Left kidney (tissue), 2 donors: Measurements from ENCODE around the gene IQCE. TPM values are rescaled to one million over a fixed set of nuclear protein-coding genes. Genes with fewer than 3 reads are reported as not detected.
"Not testable (repeated sequence)": the region's sequence is repeated elsewhere in the genome, so short reads cannot be mapped to it uniquely, and the experiment has no call there.

Experiments used
- DNase-seq: peaks from one replicate; pipeline ENCODE4 v3.0.0-alpha.2; 2013
- polyA plus RNA-seq: library from polyadenylated mRNA; unstranded; fragments of 120-200 nt; gene quantifications from one replicate; pipeline ENCODE4 v1.2.1, GENCODE V29; 2013; ENCODE audit not compliant: insufficient read length

IQCE gene
- polyA plus RNA-seq, 1 donor: 26.5 TPM

DNA sequence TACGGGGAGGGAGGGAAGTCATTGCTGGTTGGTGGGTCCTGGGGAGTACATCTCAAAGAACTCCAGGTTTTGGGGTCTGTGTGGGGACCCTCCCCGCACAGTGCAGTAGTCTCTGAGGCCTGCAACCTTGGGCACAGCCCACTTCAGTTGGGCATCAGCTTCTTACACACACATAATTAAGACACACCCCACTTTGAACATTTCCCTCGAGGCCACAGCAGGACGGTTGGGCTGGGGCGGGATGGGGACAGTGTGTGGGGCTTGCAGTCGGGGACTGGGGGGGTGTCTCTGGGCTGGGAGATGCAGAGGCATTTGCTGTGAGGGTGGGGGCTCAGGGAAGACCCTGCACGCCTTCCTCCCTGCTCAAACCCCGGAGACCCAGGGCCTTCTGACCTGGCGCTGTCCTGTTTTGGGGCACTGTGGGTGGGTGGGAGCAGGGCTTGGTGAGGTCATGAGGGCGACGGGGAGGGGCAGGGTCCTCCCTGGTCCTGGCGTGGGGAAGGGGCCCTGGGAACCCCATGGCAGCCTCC is 38.0 kb upstream of the IQCE start:
- DNase-seq: no peak

DNA sequence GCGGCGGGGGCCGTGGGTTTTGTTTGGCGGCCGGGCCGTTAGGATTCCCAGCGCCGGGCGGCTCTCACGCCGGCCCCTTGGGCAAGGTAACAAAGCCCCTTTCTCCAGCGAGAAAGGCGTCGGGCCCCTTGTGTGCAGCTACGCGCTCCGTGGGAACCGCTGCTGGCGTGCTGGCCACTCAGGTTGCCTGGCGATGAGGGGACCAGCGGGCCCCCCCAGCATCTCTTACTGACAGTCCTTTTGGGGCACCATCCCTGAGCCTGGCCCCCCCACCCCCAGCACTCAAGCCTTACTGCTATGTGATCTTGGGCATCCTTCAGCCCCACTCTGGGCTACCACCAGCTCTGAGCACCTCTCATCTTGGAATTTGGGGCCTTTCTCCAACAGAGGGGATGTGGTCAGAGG is 37.4 kb upstream of the IQCE start:
- no peak for DNase-seq

DNA sequence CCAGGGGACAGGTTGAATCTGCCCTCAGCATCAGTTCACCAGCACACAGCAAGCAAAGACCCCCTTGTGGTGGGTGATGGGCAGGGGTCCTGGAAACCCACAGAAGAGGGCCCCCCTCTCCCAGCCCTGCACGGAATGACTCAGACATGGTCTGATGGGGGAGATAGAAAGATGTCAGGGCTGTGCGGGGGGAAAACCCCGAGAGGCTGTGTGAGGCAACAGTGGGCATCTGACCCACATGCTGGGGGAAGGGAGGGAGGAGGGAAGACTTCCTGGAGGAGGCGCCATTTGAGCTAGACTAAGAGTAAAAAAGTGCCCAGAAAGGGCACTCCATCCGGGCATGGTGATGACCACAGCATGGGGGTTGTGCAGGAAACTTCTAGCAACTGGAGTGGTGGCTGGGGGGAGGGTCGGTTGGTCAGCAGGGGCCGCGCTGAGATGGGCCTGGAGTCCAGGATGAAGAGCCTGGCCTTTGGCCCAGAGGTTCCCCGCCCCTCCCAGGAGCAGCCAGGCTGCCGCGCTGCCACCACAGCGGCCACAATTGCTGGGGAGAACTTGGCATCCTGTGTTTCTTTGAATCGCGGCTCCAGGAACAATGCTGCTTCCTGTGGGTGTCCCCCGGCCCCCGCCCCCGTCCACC is 36.7 kb upstream of the IQCE start:
- no peak for DNase-seq

DNA sequence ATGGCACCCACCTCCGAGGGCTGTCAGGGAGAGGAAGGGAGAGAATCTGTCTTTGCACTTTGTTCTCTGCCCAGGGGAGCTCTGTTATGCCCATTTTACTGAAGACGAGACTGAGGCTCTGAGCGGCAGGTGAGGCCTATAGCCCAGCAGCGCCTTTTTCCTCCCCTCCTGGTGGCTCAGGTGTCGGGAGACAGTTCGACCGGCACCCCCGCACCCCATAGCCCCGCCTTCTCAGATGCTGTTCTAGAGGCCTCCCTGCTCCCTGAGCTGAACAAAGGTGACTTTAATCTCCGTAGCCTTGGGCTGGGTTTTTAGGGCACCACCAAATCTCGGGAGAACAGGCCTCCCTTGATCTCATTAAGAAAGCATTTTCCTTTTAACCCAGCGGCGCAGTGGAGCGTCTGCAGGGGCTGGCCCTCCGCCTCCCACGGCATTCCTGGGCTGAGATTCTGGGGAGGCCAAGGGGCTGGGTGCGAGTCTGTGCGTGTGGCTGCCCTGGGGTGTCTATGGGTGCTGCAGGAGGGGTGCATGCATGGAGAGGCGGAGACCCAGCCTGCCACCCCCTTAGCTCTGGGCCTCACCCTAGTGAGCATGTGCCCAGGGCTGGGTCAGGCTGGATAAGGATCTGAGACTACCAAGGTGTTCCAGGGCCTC is 35.9 kb upstream of the IQCE start:
- DNase-seq: no peak

DNA sequence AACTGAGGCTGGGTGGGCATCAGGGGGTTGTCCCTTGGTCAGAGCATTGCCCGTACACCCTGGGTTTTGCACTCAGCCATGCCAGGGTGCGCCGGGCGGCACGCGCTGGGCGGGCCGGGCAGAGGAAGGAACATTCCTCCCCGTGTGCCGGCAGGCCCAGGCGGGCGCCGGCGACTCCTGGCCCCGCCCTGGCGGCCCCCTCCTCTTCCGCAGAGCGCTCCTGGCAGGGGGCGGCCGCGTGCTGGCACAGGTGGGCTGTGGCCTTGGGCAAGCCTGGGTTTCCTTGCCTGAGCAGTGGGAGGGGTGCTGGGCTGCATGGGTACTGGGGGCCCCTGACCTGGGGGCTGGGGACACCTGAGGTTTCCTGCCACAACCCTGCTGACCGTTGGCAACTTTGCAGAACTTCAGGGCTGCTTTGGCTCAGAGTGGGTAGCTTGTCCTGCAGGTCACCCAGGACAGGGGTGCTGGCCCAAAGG is 35.3 kb upstream of the IQCE start:
- DNase-seq: no peak

DNA sequence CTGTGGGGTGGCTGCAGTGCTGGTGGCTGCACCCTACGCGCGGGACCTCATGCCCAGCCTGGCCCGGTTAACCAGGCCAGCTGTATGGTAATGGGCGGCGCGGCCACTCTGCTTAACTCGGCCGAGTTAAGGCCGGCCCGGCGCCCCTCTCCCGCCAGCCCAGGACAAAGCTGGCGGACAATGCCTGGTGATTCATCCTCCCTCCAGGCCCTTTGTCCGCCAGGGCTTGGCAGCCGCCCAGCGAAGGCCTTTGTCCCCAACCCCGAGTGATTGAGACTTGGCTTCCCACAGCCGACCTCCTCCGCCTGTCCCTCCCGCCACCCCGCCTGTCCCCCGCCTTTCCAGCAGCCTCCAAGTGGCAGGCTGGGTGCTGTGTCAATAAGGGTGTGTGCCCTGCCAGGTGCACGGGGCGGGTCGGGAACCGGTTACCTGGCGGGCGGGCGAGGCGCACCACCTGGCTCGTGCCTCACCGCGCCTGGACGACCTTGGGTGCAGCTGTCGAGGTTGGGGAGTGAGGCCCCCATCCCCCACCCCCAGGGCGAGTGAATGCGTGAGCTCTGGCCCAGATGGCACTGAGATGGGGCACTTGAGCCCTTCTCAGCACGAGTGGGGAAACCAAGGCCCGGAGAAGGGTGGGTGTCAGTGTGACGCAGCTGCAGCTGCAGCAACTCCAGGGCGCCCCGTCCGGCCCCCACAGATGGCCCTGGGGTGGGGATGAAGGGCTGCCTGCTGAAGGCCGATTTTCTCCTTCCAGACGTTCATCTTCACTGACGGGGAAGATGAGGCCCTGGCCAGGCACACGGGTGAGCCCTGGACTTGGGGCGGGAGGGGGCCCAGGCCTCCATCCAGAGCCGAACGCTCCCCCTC is 34.6 kb upstream of the IQCE start:
- no peak for DNase-seq

DNA sequence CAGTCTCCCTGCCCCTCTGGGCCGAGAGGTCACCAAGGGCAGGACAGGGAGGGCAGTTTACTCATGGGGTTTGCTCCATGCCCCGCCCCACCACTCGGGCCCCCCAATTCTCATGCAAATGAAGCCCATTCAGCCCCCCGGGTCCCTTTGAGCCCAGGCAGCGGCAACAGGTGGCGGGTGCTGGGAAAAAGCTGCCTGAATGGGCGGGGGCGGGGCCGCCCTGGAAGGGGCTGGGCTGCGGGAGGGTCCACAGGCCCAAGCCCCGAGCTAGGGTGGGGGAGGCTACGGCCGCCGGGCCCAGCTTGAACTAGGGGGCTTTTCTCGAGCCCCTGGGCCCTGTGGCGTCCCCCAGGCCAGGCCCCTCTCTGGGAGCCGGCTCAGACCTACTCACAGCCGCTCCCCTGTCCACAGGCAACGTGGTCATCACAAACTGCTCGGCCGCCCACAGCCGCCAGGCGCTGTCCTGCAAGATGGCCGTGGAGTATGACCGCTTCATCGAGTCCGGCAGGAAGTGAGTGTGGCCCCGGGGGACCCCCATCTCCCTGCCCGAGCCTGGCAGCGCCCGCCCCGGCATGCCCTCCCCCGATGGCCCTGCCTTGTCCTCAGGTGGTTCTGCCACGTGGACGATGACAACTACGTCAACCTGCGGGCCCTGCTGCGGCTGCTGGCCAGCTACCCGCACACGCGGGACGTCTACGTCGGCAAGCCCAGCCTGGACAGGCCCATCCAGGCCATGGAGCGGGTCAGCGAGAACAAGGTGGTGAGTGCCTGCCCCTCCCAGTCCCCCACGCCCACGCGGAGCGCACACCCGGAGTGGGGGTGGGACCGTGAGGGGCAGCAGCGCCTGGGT is 33.7 kb upstream of the IQCE start:
- no peak for DNase-seq

DNA sequence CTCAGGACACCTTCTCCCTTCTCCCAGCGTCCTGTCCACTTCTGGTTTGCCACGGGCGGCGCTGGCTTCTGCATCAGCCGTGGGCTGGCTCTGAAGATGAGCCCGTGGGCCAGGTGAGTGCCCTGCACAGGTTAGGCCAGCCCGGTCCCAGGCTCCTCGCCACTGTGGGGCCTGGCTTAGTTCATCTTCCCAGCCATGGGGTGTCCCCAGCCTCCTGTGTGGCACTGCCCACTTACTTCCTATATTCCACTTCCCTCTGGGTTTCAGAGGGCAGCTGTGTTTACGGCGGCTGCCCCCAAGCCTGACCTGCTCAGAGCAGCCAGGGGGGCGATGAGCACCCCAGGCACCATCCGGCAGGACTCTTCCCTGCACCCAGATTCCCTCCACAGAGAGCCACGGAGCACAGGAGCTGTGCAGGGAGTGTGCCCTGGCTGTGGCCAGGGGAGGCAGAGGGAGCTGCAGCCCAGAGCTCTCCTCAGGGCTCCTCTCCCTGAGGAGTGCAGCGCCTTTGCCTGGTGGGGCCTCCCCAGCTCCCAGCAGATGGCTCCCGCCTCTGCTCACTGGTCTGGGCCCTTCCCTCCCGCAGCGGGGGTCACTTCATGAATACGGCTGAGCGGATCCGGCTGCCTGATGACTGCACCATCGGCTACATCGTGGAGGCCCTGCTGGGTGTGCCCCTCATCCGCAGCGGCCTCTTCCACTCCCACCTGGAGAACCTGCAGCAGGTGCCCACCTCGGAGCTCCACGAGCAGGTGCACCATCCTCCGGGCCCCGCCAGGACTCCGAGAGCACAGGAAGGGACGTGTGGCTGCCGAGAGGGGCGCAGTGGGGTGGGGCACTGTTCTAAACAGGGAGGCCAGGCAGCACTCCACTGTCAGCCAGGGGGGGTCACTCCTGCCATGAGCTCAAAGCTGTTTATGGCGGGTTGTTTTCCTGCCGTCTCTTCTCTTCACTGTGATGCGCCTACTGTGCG is 32.8 kb upstream of the IQCE start:
- no peak for DNase-seq

DNA sequence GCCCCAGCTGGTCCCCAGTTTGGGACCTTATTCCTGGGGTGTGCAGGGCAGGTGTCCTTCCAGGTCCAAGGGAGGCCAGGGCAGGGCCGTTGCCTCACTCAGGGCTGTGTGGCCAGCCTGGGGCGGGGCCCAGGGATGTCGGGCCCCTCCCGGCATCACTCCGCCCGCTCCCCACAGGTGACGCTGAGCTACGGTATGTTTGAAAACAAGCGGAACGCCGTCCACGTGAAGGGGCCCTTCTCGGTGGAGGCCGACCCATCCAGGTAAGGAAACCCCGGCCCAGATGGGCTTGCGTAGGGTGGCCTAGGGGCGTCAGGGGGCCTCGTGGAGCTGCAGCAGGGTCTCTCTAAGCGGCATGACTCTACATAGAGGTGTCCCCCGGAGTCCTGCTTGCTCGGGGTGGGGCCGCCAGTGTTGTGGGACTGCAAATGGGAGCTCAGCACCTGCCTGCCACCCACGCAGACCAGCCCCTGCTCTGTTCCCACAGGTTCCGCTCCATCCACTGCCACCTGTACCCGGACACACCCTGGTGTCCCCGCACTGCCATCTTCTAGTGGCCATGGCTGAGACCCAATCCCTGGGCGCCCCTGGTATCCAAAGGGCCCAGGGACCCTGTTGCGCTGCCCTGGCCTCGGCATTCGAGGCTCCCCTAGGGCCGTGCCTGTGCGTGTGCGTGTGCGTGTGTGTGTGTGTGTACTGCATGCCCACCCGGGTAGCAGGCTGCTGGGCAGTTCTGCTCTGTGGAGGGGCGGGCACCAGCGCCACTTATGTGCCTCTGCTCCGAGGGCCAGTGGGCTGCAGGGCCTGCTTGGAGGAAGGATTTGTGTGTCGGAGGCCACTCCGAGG is 31.9 kb upstream of the IQCE start:
- DNase-seq: no peak

DNA sequence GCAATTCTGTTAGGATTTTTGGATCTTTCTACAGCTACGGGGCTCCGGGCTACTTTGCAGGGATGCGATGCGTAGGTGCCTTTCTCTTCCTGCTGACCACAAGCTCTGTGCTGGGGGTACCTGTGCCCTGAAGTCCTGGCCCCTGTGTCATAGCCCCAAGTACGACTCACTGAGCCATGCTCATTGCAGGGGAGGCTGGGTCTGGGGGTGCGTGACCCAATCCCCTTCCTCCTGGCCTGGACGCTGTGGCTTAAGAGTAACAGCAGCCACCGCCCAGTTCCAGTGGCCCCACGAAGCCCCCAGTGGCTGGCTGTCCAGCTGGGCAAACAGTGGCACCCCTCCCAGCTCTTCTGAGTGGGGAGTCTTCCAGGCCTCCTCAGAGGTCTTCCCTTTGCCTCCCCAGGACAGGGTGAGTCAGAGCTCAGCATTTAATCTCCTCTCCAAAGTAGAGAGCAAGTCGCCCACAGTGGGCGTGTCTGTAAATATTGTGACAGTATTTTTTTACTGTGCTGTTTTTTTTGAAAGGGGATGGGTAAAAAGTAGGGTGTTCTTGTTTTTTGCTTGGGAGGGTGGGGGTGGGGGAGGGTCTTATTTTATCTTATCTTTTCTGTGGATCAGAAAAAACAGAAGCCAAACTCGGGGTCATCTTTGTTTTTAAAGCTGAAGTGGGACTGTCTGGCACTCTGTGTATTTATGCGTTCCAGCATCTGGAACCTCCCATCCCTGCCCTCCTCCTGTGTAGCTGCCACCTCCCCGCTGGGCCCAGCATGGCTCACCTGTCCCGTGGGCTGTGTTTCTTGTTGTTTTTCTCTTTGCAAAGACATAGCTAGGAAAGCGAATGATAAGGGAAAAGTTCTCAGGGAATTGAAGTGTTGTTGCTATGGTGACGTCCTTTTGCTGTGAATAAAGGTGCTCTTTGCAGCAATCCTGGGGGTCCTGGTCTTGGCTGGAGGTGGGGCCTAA is 31.0 kb upstream of the IQCE start:
- no peak for DNase-seq

DNA sequence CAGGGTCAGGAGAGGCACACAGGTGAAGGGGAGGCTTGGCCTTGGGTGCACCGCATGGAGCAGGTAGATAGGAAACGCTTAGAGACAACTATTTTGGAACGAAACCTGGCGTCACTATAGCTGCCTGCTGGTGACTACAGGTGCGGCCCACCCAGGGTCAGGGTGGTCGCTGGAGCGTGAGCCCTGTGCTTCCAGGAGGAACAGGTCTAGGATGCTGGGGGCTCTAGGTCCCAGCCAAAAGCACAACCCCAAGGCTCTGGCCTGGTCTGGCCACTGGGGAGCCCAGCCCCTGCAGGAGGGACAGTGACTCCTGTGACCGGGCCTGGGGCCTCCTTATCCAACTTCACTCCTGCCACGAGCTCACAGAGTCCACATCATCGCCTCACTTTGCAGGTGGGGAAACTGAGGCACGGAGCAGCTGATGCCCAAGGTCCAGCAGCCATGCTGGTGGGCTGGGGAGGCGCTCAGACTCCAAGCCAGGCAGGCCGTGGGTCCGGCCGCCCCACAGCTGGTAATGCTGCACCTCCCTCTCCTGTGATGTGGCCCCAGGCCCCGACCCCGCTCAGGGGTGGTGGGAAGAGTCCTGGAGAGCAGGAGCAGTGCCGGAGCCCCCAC is 30.2 kb upstream of the IQCE start:
- DNase-seq: no peak

DNA sequence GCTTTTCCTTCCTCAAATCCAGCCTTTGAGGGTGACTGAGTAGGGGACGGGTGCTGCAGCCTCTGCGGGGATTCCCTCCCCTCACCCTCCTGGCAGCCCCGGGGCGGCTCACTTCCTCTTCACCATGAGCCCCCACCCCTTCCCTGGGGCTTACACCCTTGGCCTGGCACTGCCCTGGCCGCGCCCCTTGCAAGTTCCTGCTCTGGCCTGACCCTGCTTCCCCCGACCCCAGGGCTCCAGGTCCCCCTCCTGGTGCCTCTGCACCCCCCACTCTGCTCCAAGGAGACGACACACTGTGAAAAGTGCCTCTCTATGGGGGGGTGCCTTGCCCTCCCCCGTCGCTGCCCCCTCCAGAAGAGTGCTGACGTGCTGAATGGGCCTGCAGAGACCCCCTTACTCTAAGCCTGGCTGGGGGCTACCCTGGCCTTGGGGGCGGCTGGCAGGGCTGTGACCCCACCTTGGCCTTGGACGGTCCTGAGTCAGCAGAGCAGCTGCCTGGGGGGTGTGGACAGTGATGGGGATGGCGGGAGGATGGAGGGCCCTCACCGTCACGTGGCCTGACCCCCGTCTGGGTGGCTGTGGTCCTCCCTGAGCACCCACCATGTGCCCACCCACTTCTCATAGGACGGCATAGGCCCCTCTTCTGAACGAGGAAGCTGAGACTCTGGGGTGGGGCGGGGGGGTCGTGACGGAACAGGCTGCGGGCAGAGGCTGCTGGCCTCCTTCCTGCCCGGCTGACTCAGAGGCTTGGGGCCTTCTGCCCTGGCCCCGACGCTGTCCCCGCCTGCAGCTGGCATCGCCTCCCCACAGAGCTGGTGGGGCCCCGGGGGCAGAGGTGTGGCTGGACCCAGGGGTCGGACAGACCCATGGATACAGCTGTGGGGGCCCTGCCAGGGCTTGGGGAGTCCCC is 29.4 kb upstream of the IQCE start:
- DNase-seq: no peak

DNA sequence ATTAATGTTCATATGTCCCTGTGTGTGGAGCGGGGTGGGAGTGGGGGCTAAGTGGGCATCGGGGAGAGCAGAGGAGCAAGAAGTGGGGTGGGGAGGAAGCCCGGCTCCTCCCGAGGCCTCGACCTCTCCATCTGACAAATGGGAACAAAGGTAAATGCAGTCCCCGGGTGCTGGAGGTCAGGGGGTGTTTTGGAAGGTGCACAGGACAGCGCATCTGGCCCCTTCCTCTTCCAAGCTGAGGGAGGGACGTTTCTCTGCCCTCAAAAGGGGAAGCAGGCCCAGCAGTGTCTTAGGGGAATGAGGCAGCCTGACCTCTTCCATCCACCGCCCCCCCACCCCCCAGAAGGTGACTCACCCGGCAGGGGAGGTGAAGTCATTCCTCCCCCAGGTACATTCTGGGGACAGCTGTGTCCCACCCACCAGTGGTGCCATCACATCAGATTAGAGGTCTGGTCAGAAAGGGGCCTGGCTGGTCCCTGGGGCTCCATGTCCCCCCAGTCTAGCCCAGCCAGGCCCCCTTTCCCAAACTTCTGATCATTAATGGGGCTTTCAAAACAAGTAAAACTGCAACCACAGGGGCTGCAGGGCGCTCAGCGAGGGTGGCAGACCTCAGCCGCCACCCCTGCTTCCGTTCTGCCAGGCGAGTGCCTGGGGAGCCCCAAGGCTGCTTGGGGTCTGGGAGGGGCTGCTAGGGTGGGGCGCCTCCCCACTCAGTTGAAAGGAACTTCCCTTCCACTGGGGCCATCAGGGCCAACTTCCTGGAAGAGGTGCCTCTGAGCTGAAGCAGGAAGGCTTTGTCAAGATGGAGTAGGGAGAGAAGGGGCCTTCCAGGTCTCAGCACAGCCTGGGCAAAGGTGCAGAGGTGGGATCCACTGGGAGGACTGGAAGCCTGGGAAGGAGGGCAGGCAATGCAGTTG is 28.4 kb upstream of the IQCE start:
- DNase-seq: no peak

DNA sequence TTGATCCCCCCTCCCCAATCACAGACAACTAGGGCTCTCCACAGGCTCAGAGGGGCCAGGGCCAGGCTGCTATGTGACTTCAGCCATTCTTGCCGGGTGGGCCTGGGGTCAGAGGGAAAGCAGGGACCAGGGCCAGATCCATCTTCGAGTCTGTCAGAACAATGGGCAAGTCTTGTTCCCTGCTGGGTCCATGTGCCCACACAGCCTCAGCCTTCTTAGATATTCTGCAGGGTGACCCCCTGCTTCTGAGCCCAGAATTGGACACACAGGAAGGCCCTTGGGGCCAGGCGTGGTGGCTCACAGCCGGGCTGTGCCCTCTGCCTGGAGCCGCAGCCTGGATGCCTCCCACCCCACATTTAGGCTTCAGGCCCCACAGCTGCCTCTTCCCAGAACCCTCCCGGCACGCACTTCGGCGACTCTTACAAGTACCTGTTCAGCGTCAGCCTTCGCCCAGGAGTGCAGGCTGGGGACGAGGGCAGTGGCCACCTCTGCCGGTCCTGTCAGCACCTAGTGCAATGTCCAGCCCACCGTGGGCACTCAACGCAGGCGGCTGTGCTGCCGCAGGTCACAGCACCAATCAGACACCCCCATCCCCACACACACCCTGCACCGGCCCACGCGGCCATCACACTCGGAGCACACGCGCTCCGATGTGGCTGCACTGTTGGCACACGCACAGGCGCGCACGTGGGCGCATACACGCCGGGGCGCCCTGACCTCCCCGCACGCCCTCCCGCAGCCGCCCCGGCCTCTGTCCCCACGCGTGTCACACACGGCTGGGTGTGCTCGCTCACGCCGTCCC is 27.6 kb upstream of the IQCE start:
- not testable (repeated sequence) for DNase-seq

DNA sequence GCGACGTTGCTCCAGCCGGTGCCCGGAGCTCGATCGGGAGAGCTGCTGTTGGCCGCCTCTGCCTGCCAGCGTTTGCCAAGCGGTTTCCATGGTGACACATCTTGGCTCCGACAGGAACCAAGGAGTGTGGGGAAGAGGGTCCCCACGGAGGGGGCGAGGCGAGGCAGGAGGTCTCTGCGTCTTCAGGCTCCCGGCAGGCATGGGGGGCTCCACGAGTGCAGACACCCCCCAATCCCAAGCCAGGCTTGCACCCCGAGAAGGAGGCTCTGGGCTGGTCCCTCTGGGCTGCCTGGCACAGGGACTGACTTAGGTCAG is 27.0 kb upstream of the IQCE start:
- DNase-seq: not testable (repeated sequence)
